ENCODE results near the gene EFCAB6. TPM values are rescaled to one million over a fixed set of nuclear protein-coding genes. Genes with fewer than 3 reads are reported as not detected.

Gene EFCAB6
- total RNA-seq, 1 donor from 2014 or later = 1.5 TPM

DNA sequence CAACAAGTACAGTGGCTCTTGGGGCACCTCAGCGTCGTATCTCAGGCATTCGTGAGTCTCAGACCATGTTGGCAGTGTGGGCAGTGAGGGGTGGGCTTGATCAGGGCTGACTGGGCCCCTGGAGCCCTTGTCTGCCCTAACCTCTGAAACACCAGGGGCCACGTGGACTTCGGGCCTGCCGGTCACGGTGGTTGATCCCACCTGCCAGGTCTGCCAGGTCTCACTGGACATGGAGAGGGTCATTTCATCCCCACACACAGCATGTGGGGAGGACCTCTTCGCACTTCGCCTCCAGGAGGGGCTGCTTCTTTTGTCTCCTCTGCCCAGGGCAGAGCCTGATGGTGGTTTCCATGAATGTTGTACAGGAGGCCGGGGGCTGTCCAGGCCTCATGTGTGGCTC lies 323.2 kb downstream of the EFCAB6 start:
- Mint-ChIP-seq H3K4me3 (no peak overlapping the region), H3K27ac (ENCODE audit: unreplicated experiment) (peak overlapping the region; percentile 54)

GRCh38 chr22:43488031-43488866 lies 323.9 kb downstream of the EFCAB6 start:
- no peak overlapping the region for H3K4me3 Mint-ChIP-seq
- no peak for DNase-seq (ENCODE audit: low read depth, low spot score)
- H3K27me3 Mint-ChIP-seq (ENCODE audit: low read depth) = peaks cover 2% of the 10 kb centered on the region
- H3K4me1 Mint-ChIP-seq = no peaks in the 10 kb centered on the region
- H3K36me3 Mint-ChIP-seq (ENCODE audit: low read depth) = no peaks in the 10 kb centered on the region
- H3K9me3 Mint-ChIP-seq = peaks cover 6% of the 10 kb centered on the region
- H3K27ac Mint-ChIP-seq (ENCODE audit: unreplicated experiment) = peak overlapping the region; percentile 54
- TF ChIP-seq CTCF (conservative IDR thresholded peaks at IDR 0.05) = no peak

More for the DNA sequence above, 323.2 kb downstream of the EFCAB6 start:
- DNase-seq (ENCODE audit: low read depth, low spot score) = no peak
- no peak for TF ChIP-seq CTCF (conservative IDR thresholded peaks at IDR 0.05)
- no peaks in the 10 kb centered on the region for H3K36me3 Mint-ChIP-seq (ENCODE audit: low read depth)
- H3K9me3 Mint-ChIP-seq = peaks cover 6% of the 10 kb centered on the region
- H3K27me3 Mint-ChIP-seq (ENCODE audit: low read depth) = peaks cover 2% of the 10 kb centered on the region
- no peaks in the 10 kb centered on the region for H3K4me1 Mint-ChIP-seq

GRCh38 chr22:43487311-43488030 lies 324.6 kb downstream of the EFCAB6 start:
- no peak overlapping the region for H3K4me3 Mint-ChIP-seq
- H3K27me3 Mint-ChIP-seq (ENCODE audit: low read depth) = peaks cover 2% of the 10 kb centered on the region
- no peak for TF ChIP-seq CTCF (conservative IDR thresholded peaks at IDR 0.05)
- DNase-seq (ENCODE audit: low read depth, low spot score) = no peak
- peaks cover 6% of the 10 kb centered on the region for H3K9me3 Mint-ChIP-seq
- no peaks in the 10 kb centered on the region for H3K4me1 Mint-ChIP-seq
- H3K27ac Mint-ChIP-seq (ENCODE audit: unreplicated experiment) = no peak overlapping the region
- H3K36me3 Mint-ChIP-seq (ENCODE audit: low read depth) = no peaks in the 10 kb centered on the region

GRCh38 chr22:43485502-43486089 lies 326.5 kb downstream of the EFCAB6 start:
- DNase-seq (ENCODE audit: low read depth, low spot score) = no peak
- Mint-ChIP-seq H3K9me3 (no peaks in the 10 kb centered on the region), H3K27ac (ENCODE audit: unreplicated experiment) (no peak overlapping the region), H3K36me3 (ENCODE audit: low read depth) (no peaks in the 10 kb centered on the region), H3K4me1 (no peaks in the 10 kb centered on the region), H3K4me3 (no peak overlapping the region), H3K27me3 (ENCODE audit: low read depth) (peaks cover 2% of the 10 kb centered on the region)
- TF ChIP-seq CTCF (conservative IDR thresholded peaks at IDR 0.05) = no peak

- Mint-ChIP-seq H3K36me3 (ENCODE audit: low read depth) (no peaks in the 10 kb centered on the region), H3K27me3 (ENCODE audit: low read depth) (peaks cover 2% of the 10 kb centered on the region)
These were observed 327.9 kb downstream of the EFCAB6 start for GRCh38 chr22:43484227-43484626.

More at GRCh38 chr22:43484227-43484626, 327.9 kb downstream of the EFCAB6 start:
- no peak for TF ChIP-seq CTCF (conservative IDR thresholded peaks at IDR 0.05)
- Mint-ChIP-seq H3K27ac (ENCODE audit: unreplicated experiment) (no peak overlapping the region), H3K4me1 (peaks cover 4% of the 10 kb centered on the region), H3K9me3 (no peaks in the 10 kb centered on the region), H3K4me3 (no peak overlapping the region)
- no peak for DNase-seq (ENCODE audit: low read depth, low spot score)
